Measurements from ENCODE around the gene TFF1.

Gene TFF1

GRCh38 chr21:42314616-42315295 lies 51.6 kb downstream of the TFF1 start:
- no peak for DNase-seq

- DNase-seq: peak; percentile 16
Measured at GRCh38 chr21:42313501-42313969, 52.8 kb downstream of the TFF1 start.

GRCh38 chr21:42312626-42313104 lies 53.7 kb downstream of the TFF1 start:
- no peak for DNase-seq

Data from NCI-H1694 treated with DMSO at 0.1 percent for 48 hours (cell line).